HG03571 (cell line): ENCODE data around the gene AEBP2.

Experiments
- ATAC-seq: cut with Tn5 transposase; IDR thresholded peaks from one replicate; pipeline ENCODE4 v1.9.1; 2021; ENCODE audit not compliant: unreplicated experiment

AEBP2 gene

DNA sequence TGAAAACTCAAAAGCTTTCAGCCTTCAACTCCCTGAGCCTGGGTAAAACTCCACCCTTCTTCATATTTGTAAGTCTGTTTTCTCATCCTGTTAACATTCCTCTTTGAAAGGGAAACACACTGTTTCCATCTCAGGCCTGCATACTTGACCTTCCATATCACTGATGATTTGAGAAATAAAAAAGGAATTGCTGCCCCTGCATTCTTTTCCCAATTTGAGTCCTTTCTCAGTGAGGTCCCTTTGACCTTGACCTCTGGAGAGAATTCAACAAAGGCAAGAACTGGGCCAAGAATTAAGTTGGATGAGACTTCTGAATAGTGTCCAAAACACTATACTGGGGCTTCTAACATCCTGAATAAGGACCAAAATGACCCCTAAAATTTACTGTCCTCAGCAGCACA is 108.0 kb downstream of the AEBP2 start:
- no peak for ATAC-seq

DNA sequence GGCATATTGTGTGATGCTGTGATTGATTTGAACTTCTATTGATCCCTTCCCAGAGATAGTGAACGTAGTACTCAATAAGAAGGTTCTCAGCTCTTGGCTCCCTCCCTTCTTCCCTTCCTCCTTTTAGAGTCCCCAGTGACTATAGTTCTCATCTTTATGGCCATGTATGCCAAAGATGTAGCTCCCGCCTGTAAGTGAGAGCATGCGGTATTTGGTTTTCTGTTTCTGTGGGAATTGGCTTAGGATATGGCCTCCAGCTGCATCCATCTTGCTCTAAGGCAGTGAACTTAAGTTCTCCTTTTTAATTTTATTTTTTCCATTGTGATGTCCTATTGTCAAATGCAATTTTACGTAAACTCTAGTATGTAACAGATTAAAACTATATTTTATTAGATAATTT is 109.5 kb downstream of the AEBP2 start:
- no peak for ATAC-seq

DNA sequence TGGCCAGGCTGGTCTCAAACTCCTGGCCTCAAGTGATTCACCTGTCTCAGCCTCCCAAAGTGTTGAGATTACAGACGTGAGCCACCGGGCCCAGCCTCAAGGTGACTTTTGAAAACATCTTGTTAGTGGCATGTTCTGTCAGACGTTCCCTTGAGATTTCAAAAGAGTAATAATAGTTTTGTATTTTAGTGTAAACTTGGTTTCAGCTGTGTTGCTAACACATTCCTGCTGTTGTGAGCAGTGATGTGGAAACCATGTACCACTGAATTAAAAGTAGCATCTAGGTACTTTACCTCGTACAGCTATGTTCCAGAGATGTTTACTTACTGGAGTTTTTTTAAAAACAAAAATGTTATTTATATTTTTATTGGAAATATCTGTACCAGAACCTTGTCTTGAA is 111.3 kb downstream of the AEBP2 start:
- no peak for ATAC-seq

DNA sequence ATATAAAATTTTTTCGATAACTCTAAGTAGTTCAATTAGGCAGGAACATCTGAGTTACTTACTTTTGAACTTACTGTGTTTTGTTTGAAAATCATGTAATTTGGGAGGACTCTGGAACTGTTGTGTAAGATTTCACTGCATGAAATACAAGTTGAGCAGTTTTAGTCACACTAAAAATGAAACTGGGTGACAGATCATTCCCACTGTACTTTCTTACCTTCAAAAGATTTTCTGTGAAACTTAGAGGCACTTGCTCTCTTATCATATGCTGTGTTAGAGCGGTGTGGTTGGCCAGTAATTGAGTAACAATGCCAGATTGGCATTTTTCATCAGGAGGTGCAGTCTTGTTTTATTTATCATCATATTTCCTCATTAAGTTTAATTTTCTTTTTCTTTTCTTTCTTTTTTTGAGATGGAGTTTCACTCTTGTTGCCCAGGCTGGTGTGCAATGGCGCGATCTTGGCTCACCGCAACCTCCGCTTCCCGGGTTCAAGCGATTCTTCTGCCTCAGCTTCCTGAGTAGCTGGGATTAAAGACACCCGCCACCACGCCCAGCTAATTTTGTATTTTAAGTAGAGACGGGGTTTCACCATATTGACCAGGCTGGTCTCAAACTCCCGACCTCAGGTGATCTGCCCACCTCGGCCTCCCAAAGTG is 113.3 kb downstream of the AEBP2 start:
- ATAC-seq = peak; percentile 65

DNA sequence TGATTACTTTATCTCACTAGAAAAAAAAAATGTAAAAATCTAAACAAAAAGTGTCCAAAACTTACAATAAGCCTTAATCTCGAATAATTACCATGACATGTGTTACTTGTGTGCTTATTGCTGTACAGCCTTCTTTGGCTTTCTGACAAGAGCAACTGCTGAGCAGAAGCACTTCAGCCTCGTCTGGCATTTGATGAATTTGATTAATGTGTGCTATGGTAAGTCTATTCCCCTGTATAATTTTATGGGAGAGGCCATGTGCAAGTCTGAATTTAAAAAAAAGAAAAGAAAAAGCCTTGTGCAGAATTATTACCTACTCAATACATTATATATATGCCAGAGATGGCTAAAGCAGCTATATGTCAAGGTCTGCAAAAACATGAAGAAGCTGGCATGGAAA is 113.9 kb downstream of the AEBP2 start:
- no peak for ATAC-seq

DNA sequence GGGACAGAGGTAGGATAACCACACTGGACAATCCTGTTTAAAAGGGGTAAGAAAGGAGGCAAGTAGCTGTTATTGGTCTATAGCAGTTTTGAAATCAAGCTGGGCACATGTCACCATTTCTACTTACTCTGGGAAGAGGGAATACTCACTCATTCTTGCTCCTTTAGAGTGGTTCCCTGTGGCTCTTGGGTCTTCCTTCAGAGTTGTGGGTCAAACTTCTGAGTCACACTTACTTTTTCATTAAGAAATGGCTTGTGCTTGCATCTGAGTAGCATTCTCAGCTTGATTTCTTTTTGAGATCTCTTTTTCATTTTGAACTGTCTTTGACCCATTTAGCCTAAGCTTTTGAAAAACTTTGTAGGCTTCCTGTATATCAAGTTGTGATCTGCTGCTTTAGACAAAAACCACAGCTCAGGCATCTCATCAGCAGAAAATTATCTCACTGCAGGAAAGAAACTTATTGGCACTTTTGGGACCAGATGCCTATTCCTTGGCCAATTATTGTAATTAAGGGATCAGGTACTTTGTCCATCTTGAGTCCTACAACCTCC is 122.2 kb downstream of the AEBP2 start:
- ATAC-seq = no peak
